SU-DHL-6 (cell line): ENCODE results near the gene PTPRK.

ENCODE experiments used
- EZH2phosphoT487 ChIP-seq: fragments of 200-600 bp; sonication (generic), shearing (Covaris generic); conservative IDR thresholded peaks from 2 replicates; pipeline ENCODE4 v1.6.1; 2018; ENCODE audit warnings: mild to moderate bottlenecking, antibody characterized with exemption, low read length, moderate library complexity, mixed read lengths
- TF ChIP-seq, protein P1 (sequence below): fragments of 200-600 bp; sonication (generic); IDR thresholded peaks from one replicate; pipeline ENCODE4 v1.5.1; 2017; ENCODE audit warnings: antibody characterized with exemption, mild to moderate bottlenecking, low read length, moderate library complexity; ENCODE audit not compliant: insufficient read depth, poor library complexity, severe bottlenecking

DNA sequence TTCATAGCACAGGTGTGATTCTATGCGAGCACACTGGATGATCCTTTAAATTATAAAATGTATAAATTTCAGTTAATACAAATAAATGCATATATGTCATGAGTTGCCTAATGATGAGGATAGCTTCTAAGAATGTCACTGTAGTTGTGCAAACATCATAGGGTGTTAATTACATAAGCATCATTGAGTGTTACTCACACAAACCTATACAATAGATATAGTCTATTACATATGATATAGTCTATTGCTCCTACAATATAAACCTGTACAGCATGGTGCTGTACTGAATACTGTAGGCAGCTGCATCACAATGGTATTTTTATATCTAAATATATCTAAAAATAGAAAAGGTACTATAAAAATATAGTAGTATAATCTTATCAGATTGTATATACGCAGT is 159.0 kb downstream of the PTPRK start:
- no peak for TF ChIP-seq EZH2phosphoT487
- TF ChIP-seq, protein P1, sequence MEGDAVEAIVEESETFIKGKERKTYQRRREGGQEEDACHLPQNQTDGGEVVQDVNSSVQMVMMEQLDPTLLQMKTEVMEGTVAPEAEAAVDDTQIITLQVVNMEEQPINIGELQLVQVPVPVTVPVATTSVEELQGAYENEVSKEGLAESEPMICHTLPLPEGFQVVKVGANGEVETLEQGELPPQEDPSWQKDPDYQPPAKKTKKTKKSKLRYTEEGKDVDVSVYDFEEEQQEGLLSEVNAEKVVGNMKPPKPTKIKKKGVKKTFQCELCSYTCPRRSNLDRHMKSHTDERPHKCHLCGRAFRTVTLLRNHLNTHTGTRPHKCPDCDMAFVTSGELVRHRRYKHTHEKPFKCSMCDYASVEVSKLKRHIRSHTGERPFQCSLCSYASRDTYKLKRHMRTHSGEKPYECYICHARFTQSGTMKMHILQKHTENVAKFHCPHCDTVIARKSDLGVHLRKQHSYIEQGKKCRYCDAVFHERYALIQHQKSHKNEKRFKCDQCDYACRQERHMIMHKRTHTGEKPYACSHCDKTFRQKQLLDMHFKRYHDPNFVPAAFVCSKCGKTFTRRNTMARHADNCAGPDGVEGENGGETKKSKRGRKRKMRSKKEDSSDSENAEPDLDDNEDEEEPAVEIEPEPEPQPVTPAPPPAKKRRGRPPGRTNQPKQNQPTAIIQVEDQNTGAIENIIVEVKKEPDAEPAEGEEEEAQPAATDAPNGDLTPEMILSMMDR, result no peak
